ENCODE data around the gene DIDO1.

DNA sequence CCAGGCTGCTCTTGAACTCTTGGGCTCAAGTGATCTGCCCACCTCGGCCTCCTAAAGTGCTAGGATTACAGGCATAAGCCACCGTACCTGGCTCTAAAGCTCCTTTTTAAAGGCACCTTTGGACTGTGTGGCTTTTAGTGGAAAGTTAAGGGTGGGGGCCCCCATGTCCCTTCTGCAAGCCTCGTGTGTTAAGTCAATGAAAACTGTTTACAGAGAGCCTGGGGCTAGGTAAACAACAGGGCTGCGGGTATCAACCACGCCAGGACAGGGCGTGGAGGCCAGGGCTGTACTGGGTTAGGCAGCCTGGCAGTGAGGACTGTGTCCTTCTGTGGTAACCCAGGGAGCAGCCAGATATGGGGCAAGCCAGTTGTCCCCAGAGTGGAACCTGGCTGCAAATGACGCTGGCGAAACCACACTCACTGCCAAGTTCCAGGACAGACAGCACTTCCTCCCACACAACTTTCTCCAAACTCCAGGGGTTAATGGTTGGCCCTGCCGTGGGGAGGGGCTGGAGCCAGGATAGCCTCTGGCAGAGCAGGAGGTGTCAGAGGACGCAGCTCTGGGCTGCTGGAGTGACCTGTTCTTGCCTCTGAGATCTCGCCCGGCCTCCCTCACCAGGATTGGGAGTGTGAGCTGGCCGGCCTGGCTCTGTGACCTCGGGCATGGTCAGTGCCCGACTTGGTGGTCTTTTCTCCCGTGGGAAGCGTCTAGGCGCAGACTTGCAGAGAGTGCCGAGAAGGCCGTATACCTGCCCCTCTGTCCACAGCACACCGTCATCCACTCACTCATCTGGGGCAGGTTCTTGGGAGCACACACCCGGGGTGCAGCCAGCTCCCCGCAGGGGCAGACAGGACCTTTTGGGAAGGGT is 29.4 kb upstream of the DIDO1 start:
- TF ChIP-seq, protein P1, sequence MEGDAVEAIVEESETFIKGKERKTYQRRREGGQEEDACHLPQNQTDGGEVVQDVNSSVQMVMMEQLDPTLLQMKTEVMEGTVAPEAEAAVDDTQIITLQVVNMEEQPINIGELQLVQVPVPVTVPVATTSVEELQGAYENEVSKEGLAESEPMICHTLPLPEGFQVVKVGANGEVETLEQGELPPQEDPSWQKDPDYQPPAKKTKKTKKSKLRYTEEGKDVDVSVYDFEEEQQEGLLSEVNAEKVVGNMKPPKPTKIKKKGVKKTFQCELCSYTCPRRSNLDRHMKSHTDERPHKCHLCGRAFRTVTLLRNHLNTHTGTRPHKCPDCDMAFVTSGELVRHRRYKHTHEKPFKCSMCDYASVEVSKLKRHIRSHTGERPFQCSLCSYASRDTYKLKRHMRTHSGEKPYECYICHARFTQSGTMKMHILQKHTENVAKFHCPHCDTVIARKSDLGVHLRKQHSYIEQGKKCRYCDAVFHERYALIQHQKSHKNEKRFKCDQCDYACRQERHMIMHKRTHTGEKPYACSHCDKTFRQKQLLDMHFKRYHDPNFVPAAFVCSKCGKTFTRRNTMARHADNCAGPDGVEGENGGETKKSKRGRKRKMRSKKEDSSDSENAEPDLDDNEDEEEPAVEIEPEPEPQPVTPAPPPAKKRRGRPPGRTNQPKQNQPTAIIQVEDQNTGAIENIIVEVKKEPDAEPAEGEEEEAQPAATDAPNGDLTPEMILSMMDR (IDR thresholded peaks at IDR 0.05), result no peak
- TF ChIP-seq MAX (IDR thresholded peaks at IDR 0.05; ENCODE audit: low read depth), result no peak
- no peak for TF ChIP-seq RAD21 (IDR thresholded peaks at IDR 0.05; ENCODE audit: low read length)
- no peak for TF ChIP-seq NRF1 (IDR thresholded peaks at IDR 0.05; ENCODE audit: low read depth, low read length)
- no peak for TF ChIP-seq JUND (IDR thresholded peaks at IDR 0.05)
- TF ChIP-seq MXI1 (IDR thresholded peaks at IDR 0.05; ENCODE audit: low read depth, low read length), result no peak
- TF ChIP-seq FOXM1 (IDR thresholded peaks at IDR 0.05; ENCODE audit: low read depth), result no peak
- TF ChIP-seq POLR2AphosphoS5 (IDR thresholded peaks at IDR 0.05; ENCODE audit: low read depth, low read length), result no peak
- no peak for TF ChIP-seq GABPA (IDR thresholded peaks at IDR 0.05; ENCODE audit: low read depth)
- TF ChIP-seq TAF1 (IDR thresholded peaks at IDR 0.05; ENCODE audit: borderline replicate concordance, low read depth, low read length), result no peak
- no peak for TF ChIP-seq ZBTB33 (IDR thresholded peaks at IDR 0.05; ENCODE audit: borderline replicate concordance, low read depth)
- TF ChIP-seq, protein P2, sequence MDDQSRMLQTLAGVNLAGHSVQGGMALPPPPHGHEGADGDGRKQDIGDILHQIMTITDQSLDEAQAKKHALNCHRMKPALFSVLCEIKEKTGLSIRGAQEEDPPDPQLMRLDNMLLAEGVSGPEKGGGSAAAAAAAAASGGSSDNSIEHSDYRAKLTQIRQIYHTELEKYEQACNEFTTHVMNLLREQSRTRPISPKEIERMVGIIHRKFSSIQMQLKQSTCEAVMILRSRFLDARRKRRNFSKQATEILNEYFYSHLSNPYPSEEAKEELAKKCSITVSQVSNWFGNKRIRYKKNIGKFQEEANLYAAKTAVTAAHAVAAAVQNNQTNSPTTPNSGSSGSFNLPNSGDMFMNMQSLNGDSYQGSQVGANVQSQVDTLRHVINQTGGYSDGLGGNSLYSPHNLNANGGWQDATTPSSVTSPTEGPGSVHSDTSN (IDR thresholded peaks at IDR 0.05), result no peak
- no peak for TF ChIP-seq REST (IDR thresholded peaks at IDR 0.05; ENCODE audit: low read depth, low read length)
